HEK293T (cell line): Measurements from ENCODE around the gene NET1.

ENCODE experiments used
- CTCF ChIA-PET: fragments of 350-600 bp; formaldehyde crosslinking; extraction: SDS; loops from one replicate; lab custom pipeline; 2021; ENCODE audit warnings: antibody characterized with exemption, inconsistent platforms; lab: Yijun Ruan, JAX
- POLR2A ChIA-PET: fragments of 350-600 bp; formaldehyde crosslinking; extraction: SDS; loops from one replicate; lab custom pipeline; 2020; ENCODE audit warnings: antibody characterized with exemption, inconsistent platforms; lab: Yijun Ruan, JAX
- DNase-seq: peaks from one replicate; pipeline ENCODE4 v3.0.0; 2012; ENCODE audit warnings: mixed read lengths; ENCODE audit errors: extremely low spot score
- ARNT ChIP-seq: fragments of 450-650 bp; IDR thresholded peaks from 2 replicates; pipeline ENCODE4 v1.6.1; 2017; ENCODE audit warnings: mild to moderate bottlenecking
- BHLHE40 ChIP-seq: fragments of 450-650 bp; IDR thresholded peaks from 2 replicates; pipeline ENCODE4 v1.6.1; 2016; ENCODE audit warnings: mild to moderate bottlenecking, moderate library complexity, borderline replicate concordance
- CTBP1 ChIP-seq: fragments of 450-650 bp; IDR thresholded peaks from 2 replicates; pipeline ENCODE4 v1.6.1; 2016; ENCODE audit warnings: borderline replicate concordance
- ELF4 ChIP-seq: fragments of 450-650 bp; IDR thresholded peaks from 2 replicates; pipeline ENCODE4 v1.6.1; 2017; ENCODE audit warnings: antibody characterized with exemption
- FOXA1 ChIP-seq: fragments of 450-650 bp; IDR thresholded peaks from 2 replicates; pipeline ENCODE4 v1.6.1; 2016; ENCODE audit warnings: mild to moderate bottlenecking
- FOXK2 ChIP-seq: fragments of 450-650 bp; IDR thresholded peaks from 2 replicates; pipeline ENCODE4 v1.6.1; 2016; ENCODE audit warnings: mild to moderate bottlenecking
- FOXM1 ChIP-seq: fragments of 450-650 bp; IDR thresholded peaks from 2 replicates; pipeline ENCODE4 v1.6.1; 2017; ENCODE audit warnings: mild to moderate bottlenecking, borderline replicate concordance
- HDGF ChIP-seq: fragments of 450-650 bp; IDR thresholded peaks from 2 replicates; pipeline ENCODE4 v1.6.1; 2017; ENCODE audit warnings: antibody characterized with exemption, borderline replicate concordance
- L3MBTL2 ChIP-seq: fragments of 450-650 bp; conservative IDR thresholded peaks from 2 replicates; pipeline ENCODE4 v1.6.1; 2016; ENCODE audit warnings: mild to moderate bottlenecking
- LEF1 ChIP-seq: fragments of 450-650 bp; IDR thresholded peaks from 2 replicates; pipeline ENCODE4 v1.6.1; 2017; ENCODE audit warnings: mild to moderate bottlenecking, borderline replicate concordance
- NFRKB ChIP-seq: fragments of 450-650 bp; IDR thresholded peaks from 2 replicates; pipeline ENCODE4 v1.6.1; 2016; ENCODE audit warnings: mild to moderate bottlenecking, moderate library complexity
- PKNOX1 ChIP-seq: fragments of 450-650 bp; IDR thresholded peaks from 2 replicates; pipeline ENCODE4 v1.6.1; 2016
- SP1 ChIP-seq: fragments of 450-650 bp; IDR thresholded peaks from 2 replicates; pipeline ENCODE4 v1.6.1; 2017
- SUZ12 ChIP-seq: fragments of 450-650 bp; IDR thresholded peaks from 2 replicates; pipeline ENCODE4 v1.6.1; 2016; ENCODE audit warnings: mild to moderate bottlenecking
- TARDBP ChIP-seq: fragments of 450-650 bp; IDR thresholded peaks from 2 replicates; pipeline ENCODE4 v1.6.1; 2016
- ZNF384 ChIP-seq: fragments of 450-650 bp; IDR thresholded peaks from 2 replicates; pipeline ENCODE4 v1.6.1; 2016

The NET1 gene

GRCh38 chr10:5441106-5441505 lies 28.7 kb downstream of the NET1 start:
- POLR2A ChIA-PET = no interaction called here
- TF ChIP-seq FOXA1 (no peak), ARNT (no peak), SP1 (no peak), FOXM1 (no peak), BHLHE40 (no peak), L3MBTL2 (no peak), SUZ12 (no peak), CTBP1 (no peak), NFRKB (no peak), LEF1 (no peak)
- no peak for DNase-seq
- CTCF ChIA-PET = interaction anchor here (0.8 to 2.7 kb wide), 3 partner anchors 16 to 189 kb away, joined by 3 to 30 read pairs (median 3); no protein-coding TSS in a partner anchor

GRCh38 chr10:5442065-5442989 lies 30.0 kb downstream of the NET1 start:
- POLR2A ChIA-PET = no interaction called here
- CTCF ChIA-PET = interaction anchor here (0.7 to 2.7 kb wide), 8 partner anchors 9 to 381 kb away, joined by 3 to 30 read pairs (median 4); no protein-coding TSS in a partner anchor
- no peak for TF ChIP-seq LEF1
- no peak for TF ChIP-seq FOXK2
- TF ChIP-seq ZNF384 = no peak
- TF ChIP-seq PKNOX1 = no peak
- no peak for TF ChIP-seq HDGF
- TF ChIP-seq SP1 = no peak
- TF ChIP-seq CTBP1 = no peak
- TF ChIP-seq FOXA1 = no peak
- no peak for TF ChIP-seq NFRKB
- no peak for TF ChIP-seq ARNT
- no peak for TF ChIP-seq FOXM1
- no peak for TF ChIP-seq SUZ12
- no peak for TF ChIP-seq L3MBTL2
- DNase-seq = no peak

- POLR2A ChIA-PET = no interaction called here
- TF ChIP-seq ZNF384 (no peak), SUZ12 (no peak), FOXA1 (no peak), LEF1 (no peak), PKNOX1 (no peak), ELF4 (no peak), L3MBTL2 (no peak), TARDBP (no peak), FOXM1 (no peak), BHLHE40 (no peak), CTBP1 (no peak), NFRKB (no peak), FOXK2 (no peak), ARNT (no peak), SP1 (no peak)
- no peak for DNase-seq
- CTCF ChIA-PET = interaction anchor here (0.8 to 2.7 kb wide), 5 partner anchors 59 to 201 kb away, joined by 3 to 30 read pairs (median 3); no protein-coding TSS in a partner anchor
Observed at GRCh38 chr10:5442990-5443370, 30.6 kb downstream of the NET1 start.

GRCh38 chr10:5443429-5443828 lies 31.1 kb downstream of the NET1 start:
- no peak for DNase-seq
- TF ChIP-seq HDGF = no peak
- TF ChIP-seq L3MBTL2 = no peak
- no peak for TF ChIP-seq ARNT
- TF ChIP-seq FOXK2 = no peak
- no peak for TF ChIP-seq FOXM1
- no peak for TF ChIP-seq ZNF384
- no peak for TF ChIP-seq PKNOX1
- TF ChIP-seq ELF4 = no peak
- CTCF ChIA-PET = interaction anchor here (0.9 to 3.6 kb wide), 4 partner anchors 8 to 180 kb away, joined by 3 to 17 read pairs (median 4); no protein-coding TSS in a partner anchor
- POLR2A ChIA-PET = no interaction called here

GRCh38 chr10:5445006-5445405 lies 32.6 kb downstream of the NET1 start:
- TF ChIP-seq SUZ12 (no peak), TARDBP (no peak), PKNOX1 (no peak), LEF1 (no peak), ELF4 (no peak), FOXM1 (no peak), ARNT (no peak), HDGF (no peak), FOXA1 (no peak), FOXK2 (no peak), NFRKB (no peak), SP1 (no peak), BHLHE40 (no peak), CTBP1 (no peak)
- POLR2A ChIA-PET = interaction anchor here (1.4 kb wide), 1 partner anchor 178 kb away, joined by 3 read pairs; no protein-coding TSS in a partner anchor
- DNase-seq = no peak
- CTCF ChIA-PET = interaction anchor here (0.6 to 3.6 kb wide), 5 partner anchors 11 to 219 kb away, joined by 3 to 17 read pairs (median 3); no protein-coding TSS in a partner anchor
